Psoas muscle (tissue), 8 donors: ENCODE measurements around the gene VWA5B1. TPM values are rescaled to one million over a fixed set of nuclear protein-coding genes. Genes with fewer than 3 reads are reported as not detected.
"Not testable (repeated sequence)": the region's sequence is repeated elsewhere in the genome, so short reads cannot be mapped to it uniquely, and the experiment has no call there.

ENCODE experiments used
- ATAC-seq, 4 donors: fragments of 200-7000 bp; cut with Tn5 transposase; one replicate each; pipeline ENCODE4 v1.9.1; 2020; ENCODE audit warnings: moderate library complexity in 3 of 4, mild to moderate bottlenecking in 2 of 4
- DNase-seq, 2 donors: peaks; one replicate each; pipeline ENCODE4 v3.0.0-alpha.2; 2020
- H3K27ac ChIP-seq: fragments of 200-600 bp; one replicate; pipeline ENCODE4 v1.8.0; 2022
- H3K27me3 ChIP-seq, 3 donors: fragments of 200-600 bp in 1 of 3; one replicate each; pipeline versions ENCODE4 v1.6.1 to v1.8.0; 2013 to 2022; ENCODE audit warnings: low read length in 2 of 3, mild to moderate bottlenecking in 2 of 3, moderate library complexity in 1 of 3; ENCODE audit not compliant: insufficient read depth in 3 of 3
- H3K36me3 ChIP-seq, 2 donors: fragments of 200-600 bp in 1 of 2; one replicate each; pipeline versions ENCODE4 v1.6.1 to v1.8.0; 2013 to 2022; ENCODE audit warnings: low read depth in 1 of 2, mild to moderate bottlenecking in 1 of 2, moderate library complexity in 1 of 2; ENCODE audit not compliant: insufficient read depth in 1 of 2
- H3K4me1 ChIP-seq: fragments of 200-600 bp; one replicate; pipeline ENCODE4 v1.8.0; 2022
- H3K4me3 ChIP-seq: fragments of 200-600 bp; one replicate; pipeline ENCODE4 v1.8.0; 2022; ENCODE audit warnings: mild to moderate bottlenecking
- H3K9me3 ChIP-seq: fragments of 200-600 bp; one replicate; pipeline ENCODE4 v1.8.0; 2022
- WGBS, 3 donors: extraction: QIAGEN DNeasy Blood & Tissue Kit; methylation state at CpG; one replicate each; pipeline versions ENCODE4 v1.1.6 to v1.1.7; 2013; 5-methylcytosine and 5-hydroxymethylcytosine counted together
- intact Hi-C, 2 donors: fragments of 100-400 bp; cut with DNase I; formaldehyde crosslinking; loops; one replicate each; pipeline versions ENCODE4 v1.11.0 to v1.14.2; 2022
- polyA plus RNA-seq, 3 donors: library from polyadenylated mRNA; stranded (reverse); fragments of 200-250 nt; gene quantifications; one replicate each; pipeline ENCODE4 v1.2.3, GENCODE V29; 2013
- total RNA-seq, 4 donors: library from RNA; stranded (reverse); fragmentation: NEBNext Ultra II Directional in 2 of 4; extraction: Animal tissue kit (Norgen Biotek cat#: 25700) in 2 of 4; gene quantifications; one replicate each; pipeline versions ENCODE4 v1.2.1 to v1.2.4, GENCODE V29; 2021 to 2023
- TF ChIP-seq, protein P1 (sequence below): fragments of 200-600 bp; IDR thresholded peaks from one replicate; pipeline ENCODE4 v1.8.0; 2022; ENCODE audit warnings: antibody characterized with exemption
- donor health status: healthy with polysubstance abuse.
- donor health status: DM: no; HTN: no; CAD: no; lungs with moderate emphysema.
- donor health status: Bipolar disorder and iron deficiency.
- donor health status: healthy.
- donor health status: DM: yes; HTN: yes; CAD: no.
- donor health status: DM: no; HTN: no; CAD: no.
- donor health status: DM: no; HTN: no; CAD: no.
- donor health status: DM: yes; HTN: yes; CAD: no.

VWA5B1 gene
- total and polyA plus RNA-seq, 7 donors: under 0.01 to 0.17 (median 0.12) TPM; not detected in 4

DNA sequence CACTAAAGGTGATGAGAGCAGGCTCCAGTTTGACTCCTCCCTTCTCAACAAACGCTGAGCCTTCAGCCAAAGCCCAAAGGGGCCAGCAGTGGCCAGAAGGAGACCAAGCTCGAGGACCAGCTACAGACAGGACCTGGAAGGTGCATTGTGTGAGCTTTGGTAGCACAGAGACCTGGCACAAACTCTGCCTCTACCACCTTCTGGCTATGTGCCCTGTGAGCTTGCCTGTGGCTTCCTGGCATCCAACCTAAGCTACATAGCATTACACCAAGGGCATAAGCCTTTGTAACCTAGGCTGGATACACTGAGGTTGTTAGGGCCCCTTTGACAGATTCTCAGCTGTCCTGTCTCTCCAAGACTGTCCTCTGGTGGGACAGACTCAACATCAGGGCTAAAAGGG lies 6.6 kb upstream of the VWA5B1 start:
- H3K27me3 ChIP-seq: no peaks in the 10 kb centered on the region
- no peaks in the 10 kb centered on the region for H3K36me3 ChIP-seq
- H3K4me1 ChIP-seq: peaks cover 9% of the 10 kb centered on the region
- no peak overlapping the region for H3K4me3 ChIP-seq
- intact Hi-C loops: loop anchor here in 1 of 2 donors (5.0 kb wide), 1 partner anchor 73 kb away; no protein-coding TSS in a partner anchor
- TF ChIP-seq, protein P1, sequence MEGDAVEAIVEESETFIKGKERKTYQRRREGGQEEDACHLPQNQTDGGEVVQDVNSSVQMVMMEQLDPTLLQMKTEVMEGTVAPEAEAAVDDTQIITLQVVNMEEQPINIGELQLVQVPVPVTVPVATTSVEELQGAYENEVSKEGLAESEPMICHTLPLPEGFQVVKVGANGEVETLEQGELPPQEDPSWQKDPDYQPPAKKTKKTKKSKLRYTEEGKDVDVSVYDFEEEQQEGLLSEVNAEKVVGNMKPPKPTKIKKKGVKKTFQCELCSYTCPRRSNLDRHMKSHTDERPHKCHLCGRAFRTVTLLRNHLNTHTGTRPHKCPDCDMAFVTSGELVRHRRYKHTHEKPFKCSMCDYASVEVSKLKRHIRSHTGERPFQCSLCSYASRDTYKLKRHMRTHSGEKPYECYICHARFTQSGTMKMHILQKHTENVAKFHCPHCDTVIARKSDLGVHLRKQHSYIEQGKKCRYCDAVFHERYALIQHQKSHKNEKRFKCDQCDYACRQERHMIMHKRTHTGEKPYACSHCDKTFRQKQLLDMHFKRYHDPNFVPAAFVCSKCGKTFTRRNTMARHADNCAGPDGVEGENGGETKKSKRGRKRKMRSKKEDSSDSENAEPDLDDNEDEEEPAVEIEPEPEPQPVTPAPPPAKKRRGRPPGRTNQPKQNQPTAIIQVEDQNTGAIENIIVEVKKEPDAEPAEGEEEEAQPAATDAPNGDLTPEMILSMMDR: no peak
- H3K9me3 ChIP-seq: no peaks in the 10 kb centered on the region
- no peak for DNase-seq
- ATAC-seq: no peak
- 49 to 55% (median 53%) methylated on average over 2 of the region's 2 CpGs for WGBS, 3 donors
- H3K27ac ChIP-seq: no peak overlapping the region

DNA sequence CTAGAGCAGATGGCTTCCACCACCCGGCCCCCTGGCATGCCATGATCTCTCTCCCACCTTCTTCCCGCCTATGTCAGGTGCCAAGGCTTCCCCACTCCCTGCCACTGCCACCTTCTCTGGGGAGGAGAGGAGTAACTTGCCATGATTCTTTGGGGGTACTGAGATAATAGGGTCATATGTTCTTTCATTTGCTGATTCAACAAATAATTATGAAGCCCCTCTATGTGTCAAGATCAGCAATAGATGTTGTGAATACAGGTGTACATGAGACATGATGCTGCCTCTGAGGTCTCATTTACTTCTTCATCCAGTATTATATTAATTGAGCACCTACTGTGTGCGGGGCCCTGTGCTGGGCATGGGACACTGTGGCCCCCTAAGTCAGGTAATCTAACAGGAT lies 6.0 kb upstream of the VWA5B1 start:
- Histone ChIP-seq H3K4me3 (no peak overlapping the region), H3K36me3 (no peaks in the 10 kb centered on the region), H3K27ac (no peak overlapping the region), H3K4me1 (peaks cover 9% of the 10 kb centered on the region), H3K27me3 (no peaks in the 10 kb centered on the region), H3K9me3 (no peaks in the 10 kb centered on the region)
- intact Hi-C loops: loop anchor here in 1 of 2 donors (5.0 kb wide), 1 partner anchor 73 kb away; no protein-coding TSS in a partner anchor
- DNase-seq: no peak
- no peak for ATAC-seq
- WGBS, 3 donors: 89 to 98% (median 95%) methylated on average over 3 of the region's 3 CpGs
- TF ChIP-seq, protein P1: no peak

DNA sequence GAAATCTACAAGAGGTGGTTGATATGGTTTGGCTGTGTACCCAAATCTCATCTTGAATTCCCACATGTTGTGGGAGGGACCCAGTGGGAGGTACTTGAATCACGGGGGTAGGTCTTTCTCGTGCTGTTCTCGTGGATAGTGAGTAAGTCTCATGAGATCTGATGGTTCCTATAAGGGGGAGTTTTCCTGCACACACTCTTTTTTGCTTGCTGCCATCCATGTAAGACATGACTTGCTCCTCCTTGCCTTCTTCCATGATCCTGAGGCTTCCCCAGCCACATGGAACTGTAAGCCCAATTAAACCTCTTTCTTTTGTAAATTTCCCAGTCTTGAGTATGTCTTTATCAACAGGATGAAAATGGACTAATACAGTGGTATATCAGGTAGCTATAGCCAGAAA lies 5.2 kb upstream of the VWA5B1 start:
- ATAC-seq: no peak
- peaks cover 0 to 1% (median 0%) of the 10 kb centered on the region in 3 donors for H3K27me3 ChIP-seq
- no peak for DNase-seq
- intact Hi-C loops: no loop called here
- H3K9me3 ChIP-seq: no peaks in the 10 kb centered on the region
- H3K36me3 ChIP-seq: no peaks in the 10 kb centered on the region
- no peak overlapping the region for H3K4me3 ChIP-seq
- H3K4me1 ChIP-seq: peaks cover 9% of the 10 kb centered on the region
- TF ChIP-seq, protein P1: no peak
- whole genome bisulfite sequencing, 3 donors: 81 to 86% (median 82%) methylated on average over 3 of the region's 3 CpGs
- no peak overlapping the region for H3K27ac ChIP-seq

DNA sequence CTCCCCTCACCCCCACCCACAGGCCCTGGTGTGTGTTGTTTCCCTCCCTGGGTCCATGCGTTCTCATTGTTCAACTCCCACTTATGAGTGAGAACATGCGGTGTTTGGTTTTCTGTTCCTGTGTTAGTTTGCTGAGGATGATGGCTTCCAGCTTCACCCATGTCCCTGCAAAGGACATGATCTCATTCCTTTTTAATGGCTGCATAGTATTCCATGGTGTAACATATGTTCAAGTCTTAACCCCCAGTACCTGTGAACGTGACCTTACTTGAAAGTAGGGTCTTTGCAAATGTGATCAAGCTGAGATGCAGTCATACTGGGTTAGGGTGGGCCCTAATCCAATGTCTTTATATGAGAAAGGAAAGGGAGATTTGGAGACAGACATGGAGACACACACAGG lies 3.0 kb upstream of the VWA5B1 start:
- H3K4me1 ChIP-seq, H3K27ac ChIP-seq, H3K4me3 ChIP-seq, H3K9me3 ChIP-seq, intact Hi-C loops, DNase-seq, ATAC-seq, H3K36me3 ChIP-seq: not testable (repeated sequence)
- H3K27me3 ChIP-seq: peaks cover 0 to 22% (median 3%) of the 10 kb centered on the region in 3 donors
- 84 to 96% (median 93%) methylated on average over 3 of the region's 3 CpGs for WGBS, 3 donors

DNA sequence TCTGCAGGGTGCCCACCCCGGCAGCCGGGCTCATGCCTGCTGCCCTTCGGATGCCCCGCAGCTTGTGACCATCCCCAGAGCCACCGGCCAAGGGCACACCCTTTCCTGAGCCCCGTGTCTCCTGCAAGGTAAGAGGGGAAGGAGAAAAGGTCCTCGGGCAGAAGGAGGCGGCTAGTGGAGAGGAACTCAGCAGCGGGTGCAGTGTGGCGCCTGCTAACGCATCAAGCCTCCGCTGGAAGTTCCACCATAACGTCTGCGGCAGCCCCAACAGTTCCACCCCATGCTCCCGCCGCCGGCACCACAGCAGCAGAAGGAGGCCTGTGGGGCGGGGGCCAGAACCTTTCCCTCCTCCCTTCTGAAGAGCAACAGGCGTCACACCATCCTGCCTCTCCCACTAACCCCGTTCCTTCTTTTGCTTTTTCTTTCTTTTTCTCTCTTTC lies 990 bp downstream of the VWA5B1 start:
- Histone ChIP-seq H3K4me1 (no peaks in the 10 kb centered on the region), H3K4me3 (no peak overlapping the region), H3K9me3 (no peaks in the 10 kb centered on the region), H3K36me3 (no peaks in the 10 kb centered on the region), H3K27me3 (peaks cover 0 to 25% (median 3%) of the 10 kb centered on the region in 3 donors), H3K27ac (no peak overlapping the region)
- WGBS, 3 donors: 14 to 19% (median 15%) methylated on average over 18 to 20 of the region's 20 CpGs
- DNase-seq (no peak), ATAC-seq (no peak)
- TF ChIP-seq, protein P1: no peak
- intact Hi-C loops: no loop called here
